Activated CD4-positive, alpha-beta T cell treated with anti-CD3 and anti-CD28 coated beads for 24 hours (primary cell): Measurements from ENCODE around the gene EFNA3.

Experiments used
- DNase-seq, 2 donors: peaks; one replicate each; pipeline ENCODE4 v3.0.0-alpha.2; 2020; ENCODE audit warnings: low read depth in 2 of 2

The EFNA3 gene

DNA sequence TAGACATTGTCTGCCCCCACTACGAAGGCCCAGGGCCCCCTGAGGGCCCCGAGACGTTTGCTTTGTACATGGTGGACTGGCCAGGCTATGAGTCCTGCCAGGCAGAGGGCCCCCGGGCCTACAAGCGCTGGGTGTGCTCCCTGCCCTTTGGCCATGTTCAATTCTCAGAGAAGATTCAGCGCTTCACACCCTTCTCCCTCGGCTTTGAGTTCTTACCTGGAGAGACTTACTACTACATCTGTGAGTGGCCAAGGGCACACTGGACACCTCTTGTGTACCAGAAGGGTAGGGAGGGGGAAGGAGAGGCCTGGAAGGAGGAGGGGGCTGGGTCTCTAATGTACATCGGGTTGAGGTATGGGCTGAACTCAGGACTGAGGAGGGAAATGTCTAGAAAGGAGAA lies 11.9 kb upstream of the EFNA3 start:
- DNase-seq = no peak

DNA sequence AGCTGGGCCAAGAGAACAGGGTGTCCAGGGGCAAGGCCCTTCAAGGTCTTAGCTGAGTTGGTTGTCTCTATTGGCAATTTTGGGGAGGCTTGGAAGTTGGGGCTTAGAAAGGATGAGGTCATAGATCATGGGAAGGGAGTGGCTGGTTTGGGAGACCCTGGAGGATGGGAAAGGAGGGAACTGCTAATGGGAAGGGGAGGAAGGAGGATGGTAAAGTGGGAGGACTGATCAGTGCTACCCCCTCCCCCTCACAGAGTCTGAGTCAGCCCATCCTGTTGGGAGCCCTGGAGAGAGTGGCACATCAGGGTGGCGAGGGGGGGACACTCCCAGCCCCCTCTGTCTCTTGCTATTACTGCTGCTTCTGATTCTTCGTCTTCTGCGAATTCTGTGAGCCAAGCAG lies 10.0 kb upstream of the EFNA3 start:
- DNase-seq = no peak

- no peak for DNase-seq
Observed at GRCh38 chr1:155069551-155070157, 9.0 kb upstream of the EFNA3 start.

- DNase-seq = no peak
Observed at GRCh38 chr1:155070158-155070621, 8.4 kb upstream of the EFNA3 start.

GRCh38 chr1:155070721-155071569 lies 7.7 kb upstream of the EFNA3 start:
- DNase-seq = peak; percentile 60 to 72

- no peak for DNase-seq
Observed at GRCh38 chr1:155071701-155072100, 6.9 kb upstream of the EFNA3 start.

DNA sequence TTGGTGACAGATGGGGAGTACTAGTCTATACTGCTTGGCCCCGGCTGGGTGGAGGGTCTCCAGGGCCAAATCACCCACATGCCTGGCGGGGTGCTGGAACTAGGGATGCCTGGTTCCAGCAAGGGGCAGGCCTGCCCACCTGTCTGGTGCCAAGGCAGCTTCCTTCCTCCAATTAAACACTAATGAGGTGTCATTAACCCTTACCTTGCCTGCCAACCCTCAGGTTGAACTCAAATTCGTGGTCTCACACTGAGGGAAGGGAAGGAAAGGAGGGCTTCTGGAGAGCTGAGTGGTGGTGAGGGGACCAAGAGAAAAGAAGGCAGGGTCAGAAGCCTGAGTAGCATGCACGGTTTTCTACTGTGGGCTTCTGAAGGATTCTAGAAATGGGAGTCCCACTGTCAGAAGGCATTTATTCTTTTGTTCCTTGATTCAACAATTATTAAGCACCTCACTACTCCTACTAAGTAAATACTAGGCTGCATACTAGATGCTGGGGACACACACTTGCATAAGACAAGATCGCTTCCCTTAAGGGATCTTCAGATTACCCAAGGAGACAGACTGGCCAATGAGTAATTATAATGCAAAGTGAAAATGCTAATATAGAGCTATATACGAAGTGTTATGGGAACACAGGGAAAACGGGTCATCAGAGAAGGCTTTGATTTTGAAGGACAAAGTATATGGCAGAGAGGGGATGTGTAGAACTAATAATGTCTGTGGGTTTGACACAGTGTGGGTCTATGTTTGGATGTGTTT lies 5.9 kb upstream of the EFNA3 start:
- DNase-seq = no peak

DNA sequence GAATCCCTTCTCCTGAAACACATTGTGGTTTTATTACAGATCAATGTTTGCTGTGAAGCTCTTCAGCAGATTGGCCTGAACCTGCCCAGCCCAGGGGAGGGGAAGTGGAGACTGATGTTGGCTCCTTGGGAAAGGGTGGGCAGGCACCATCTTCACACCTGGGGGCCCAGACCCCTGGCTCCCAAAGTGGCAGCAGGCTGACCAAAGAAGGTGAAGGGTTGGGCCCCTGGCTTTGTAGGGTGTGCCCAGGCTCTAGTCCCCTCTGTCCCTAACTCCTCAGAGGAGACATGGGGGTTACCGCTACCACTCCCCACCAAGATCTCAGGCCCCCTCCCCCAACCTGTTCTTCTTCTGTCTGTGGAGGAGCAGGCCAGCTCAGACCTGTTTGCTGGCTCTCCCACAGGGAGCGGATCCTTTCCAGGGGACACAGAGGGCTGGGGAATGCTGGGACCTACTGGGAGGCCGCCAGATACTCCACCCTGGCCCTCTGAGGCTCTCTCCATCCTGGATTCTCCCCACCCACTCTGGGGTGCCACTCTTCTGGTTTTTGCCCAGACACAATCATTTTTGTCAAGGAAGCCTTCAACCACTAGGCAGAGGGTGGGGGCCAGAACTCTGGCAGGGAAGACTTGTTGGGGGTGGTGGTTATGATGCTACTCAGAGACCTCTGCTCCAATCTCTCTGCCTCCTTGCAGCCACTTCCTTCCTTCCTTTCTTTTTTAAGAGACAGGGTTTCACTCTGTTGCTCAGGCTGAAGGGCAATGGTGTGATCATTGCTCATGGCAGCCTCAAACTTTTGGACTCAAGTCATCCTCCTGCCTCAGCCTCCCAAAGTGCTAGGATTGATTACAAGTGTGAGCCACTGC lies 5.0 kb upstream of the EFNA3 start:
- DNase-seq = no peak

DNA sequence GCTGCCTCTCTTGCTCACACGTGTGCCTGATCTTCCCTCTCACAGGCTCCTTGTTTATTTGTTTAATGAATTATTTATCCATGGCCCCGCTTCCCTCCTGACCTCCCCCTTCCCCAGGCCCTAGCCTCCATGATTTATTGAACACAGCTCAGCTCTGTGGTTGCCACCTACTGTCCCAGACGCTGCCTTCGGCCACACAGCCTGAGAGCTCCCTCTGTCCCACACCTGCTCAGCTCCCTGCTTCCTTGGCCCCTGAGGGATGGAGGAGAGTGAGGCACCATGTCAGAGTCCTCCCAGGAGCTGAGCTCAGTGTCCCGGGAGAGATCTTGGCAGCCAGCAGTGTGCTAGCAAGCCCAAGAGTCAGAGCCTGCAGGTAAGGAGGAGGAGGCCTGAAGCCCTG lies 3.1 kb upstream of the EFNA3 start:
- DNase-seq = no peak

DNA sequence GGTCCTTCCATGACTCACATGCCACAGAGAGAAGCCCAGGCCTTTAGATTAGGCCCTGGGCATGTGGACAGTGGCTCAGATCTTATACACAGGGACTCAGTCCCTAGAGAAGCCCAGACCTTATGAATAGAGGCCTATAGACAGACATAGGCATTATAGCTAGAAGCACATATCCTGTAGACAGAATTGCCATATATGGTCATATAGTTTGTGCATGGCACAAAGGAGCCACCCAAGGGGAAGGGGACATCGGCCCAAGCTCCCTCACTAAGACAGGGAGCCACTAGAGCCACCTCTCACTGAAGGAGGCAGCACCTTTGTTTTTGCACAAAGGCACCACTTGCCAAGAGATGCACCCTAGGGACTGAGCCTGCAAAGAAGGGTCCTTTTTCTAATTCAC lies 2.3 kb upstream of the EFNA3 start:
- no peak for DNase-seq

DNA sequence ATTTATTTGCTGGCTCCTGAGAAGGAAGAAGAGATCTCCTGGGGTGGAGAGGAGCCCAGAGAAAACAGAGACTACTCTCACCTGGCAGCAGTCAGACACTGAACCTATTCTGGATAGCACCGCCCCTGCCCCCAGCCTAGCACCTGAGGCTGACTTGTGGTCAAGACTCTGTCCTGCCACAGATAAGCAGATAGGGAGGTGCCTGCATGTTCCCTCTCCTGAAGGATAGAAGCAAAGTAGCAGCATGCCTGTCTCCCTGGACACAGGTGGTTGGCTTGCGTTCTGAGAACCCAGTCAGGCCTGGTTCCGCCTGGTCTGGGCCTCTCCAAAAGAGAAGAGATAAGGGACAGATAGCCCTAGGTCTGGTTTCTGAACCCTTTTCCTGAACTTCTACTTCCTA lies 1.3 kb upstream of the EFNA3 start:
- no peak for DNase-seq

GRCh38 chr1:155077758-155078445 lies 735 bp upstream of the EFNA3 start:
- DNase-seq = no peak

DNA sequence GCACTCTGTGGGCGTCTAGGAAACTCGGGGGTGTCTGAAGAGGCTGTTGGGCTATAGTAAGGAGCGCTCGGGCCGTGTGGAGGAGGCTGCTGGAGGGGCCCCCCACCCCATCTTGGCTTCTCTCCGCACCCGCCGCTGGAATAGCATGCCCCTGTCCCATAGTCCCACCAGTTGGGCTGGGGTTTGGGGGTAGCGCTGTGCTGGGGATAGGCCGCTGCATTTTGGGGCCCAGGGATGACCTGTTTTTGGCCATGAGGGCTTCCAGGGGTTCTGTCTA lies 511 bp downstream of the EFNA3 start:
- DNase-seq = no peak

- DNase-seq = no peak
Observed at GRCh38 chr1:155079487-155080311, 1.1 kb downstream of the EFNA3 start.

- DNase-seq = peak in 1 of 2 donors; percentile 28
Observed at GRCh38 chr1:155080312-155081228, 1.9 kb downstream of the EFNA3 start.

- no peak for DNase-seq
Observed at GRCh38 chr1:155081472-155082300, 3.0 kb downstream of the EFNA3 start.

- DNase-seq = peak in 1 of 2 donors; percentile 26
Observed at GRCh38 chr1:155082301-155083051, 3.8 kb downstream of the EFNA3 start.
